IMR-90 (cell line): ENCODE measurements around the gene AHDC1. TPM values are rescaled to one million over a fixed set of nuclear protein-coding genes. Genes with fewer than 3 reads are reported as not detected.

Source experiments
- ATAC-seq: fragments of 200-7000 bp; cut with Tn5 transposase; 2 replicates; pipeline ENCODE4 v1.9.1; 2020; ENCODE audit warnings: low read depth, mild to moderate bottlenecking, moderate library complexity
- BruUV-seq: library from RNA; stranded (reverse); fragments of 400-500 nt; replicated peaks from 2 replicates; lab custom pipeline; 2021; lab: Mats Ljungman, UMichigan
- CTCF ChIA-PET: fragments of 300-600 bp; formaldehyde crosslinking; extraction: SDS; loops from one replicate; lab custom pipeline; 2021; ENCODE audit warnings: antibody characterized with exemption; lab: Yijun Ruan, JAX
- POLR2A ChIA-PET: fragments of 300-600 bp; sonication (Branson Sonifier 250); formaldehyde crosslinking; loops from one replicate; lab custom pipeline; 2022; ENCODE audit warnings: antibody characterized with exemption; ENCODE audit not compliant: unreplicated experiment; lab: Charles Lee
- DNase-seq: peaks from one replicate; pipeline ENCODE4 v3.0.0; 2013
- H2AFZ ChIP-seq: replicated peaks from 2 replicates; pipeline ENCODE3; 2013; ENCODE audit warnings: low read length, mild to moderate bottlenecking; ENCODE audit not compliant: poor library complexity
- H2AK5ac ChIP-seq: 2 replicates; pipeline ENCODE4 v1.6.1; 2013; ENCODE audit warnings: low read depth, low read length, inconsistent platforms
- H2AK9ac ChIP-seq: replicated peaks from 2 replicates; pipeline ENCODE3; 2013; ENCODE audit warnings: mild to moderate bottlenecking, low read depth, low read length, moderate library complexity; ENCODE audit not compliant: poor library complexity
- H2BK120ac ChIP-seq: 2 replicates; pipeline ENCODE4 v1.6.1; 2013; ENCODE audit warnings: low read depth, low read length, inconsistent platforms
- H2BK15ac ChIP-seq: 3 replicates; pipeline ENCODE4 v1.6.1; 2013; ENCODE audit warnings: low read depth, low read length, inconsistent platforms
- H2BK20ac ChIP-seq: 2 replicates; pipeline ENCODE4 v1.6.1; 2013; ENCODE audit warnings: low read depth, mild to moderate bottlenecking, inconsistent platforms, low read length, moderate library complexity
- H2BK5ac ChIP-seq: 2 replicates; pipeline ENCODE4 v1.6.1; 2013; ENCODE audit warnings: mild to moderate bottlenecking, low read depth, low read length, inconsistent platforms; ENCODE audit not compliant: poor library complexity, severe bottlenecking
- H3K14ac ChIP-seq: replicated peaks from 2 replicates; pipeline ENCODE4 v1.6.1; 2013; ENCODE audit warnings: low read depth, low read length, inconsistent platforms
- H3K18ac ChIP-seq: 2 replicates; pipeline ENCODE4 v1.6.1; 2013; ENCODE audit warnings: low read depth, low read length, control low read depth
- H3K23ac ChIP-seq: 2 replicates; pipeline ENCODE4 v1.6.1; 2013; ENCODE audit warnings: low read depth, low read length, inconsistent platforms
- H3K27ac ChIP-seq: 2 replicates; pipeline ENCODE4 v1.5.1; 2013; ENCODE audit warnings: mild to moderate bottlenecking, control low read depth, low read length; ENCODE audit not compliant: insufficient read depth
- H3K27me3 ChIP-seq: 2 replicates; pipeline ENCODE4 v1.6.1; 2013; ENCODE audit warnings: low read length; ENCODE audit not compliant: control insufficient read depth, insufficient read depth
- H3K36me3 ChIP-seq: 2 replicates; pipeline ENCODE4 v1.6.1; 2013; ENCODE audit warnings: low read length, mixed read lengths; ENCODE audit not compliant: control insufficient read depth, insufficient read depth
- H3K4ac ChIP-seq: 2 replicates; pipeline ENCODE4 v1.6.1; 2013; ENCODE audit warnings: low read depth, low read length, inconsistent platforms
- H3K4me1 ChIP-seq: 2 replicates; pipeline ENCODE4 v1.6.1; 2013; ENCODE audit warnings: low read length, mixed read lengths; ENCODE audit not compliant: control insufficient read depth, insufficient read depth
- H3K4me2 ChIP-seq: 2 replicates; pipeline ENCODE4 v1.6.1; 2013; ENCODE audit warnings: low read depth, mild to moderate bottlenecking, control low read depth, low read length, moderate library complexity
- H3K4me3 ChIP-seq: 2 replicates; pipeline ENCODE4 v1.5.1; 2013; ENCODE audit warnings: low read depth, mild to moderate bottlenecking, control low read depth, low read length, moderate library complexity; ENCODE audit not compliant: insufficient read depth
- H3K56ac ChIP-seq: 2 replicates; pipeline ENCODE4 v1.6.1; 2013; ENCODE audit warnings: low read length, inconsistent platforms; ENCODE audit not compliant: insufficient read depth; ENCODE audit errors: extremely low read depth
- H3K79me1 ChIP-seq, 2 experiments: 2 replicates each; pipeline ENCODE4 v1.6.1; 2013; ENCODE audit warnings: low read length in 2 of 2, inconsistent platforms in 1 of 2, low read depth in 1 of 2
- H3K9ac ChIP-seq: 2 replicates; pipeline ENCODE4 v1.6.1; 2013; ENCODE audit warnings: low read depth, low read length, control low read depth
- H3K9me1 ChIP-seq: 2 replicates; pipeline ENCODE4 v1.6.1; 2013; ENCODE audit warnings: low read length, inconsistent platforms; ENCODE audit not compliant: insufficient read depth
- H3K9me3 ChIP-seq: 2 replicates; pipeline ENCODE4 v1.6.1; 2013; ENCODE audit warnings: low read length; ENCODE audit not compliant: control insufficient read depth, insufficient read depth
- H4K20me1 ChIP-seq: 2 replicates; pipeline ENCODE4 v1.6.1; 2013; ENCODE audit warnings: low read length, inconsistent platforms; ENCODE audit not compliant: insufficient read depth
- H4K5ac ChIP-seq: 2 replicates; pipeline ENCODE4 v1.6.1; 2013; ENCODE audit warnings: mild to moderate bottlenecking, low read depth, low read length, control low read depth
- H4K8ac ChIP-seq, 2 experiments: 2 replicates each; pipeline ENCODE4 v1.6.1; 2013; ENCODE audit warnings: low read depth in 2 of 2, low read length in 2 of 2, control low read depth in 1 of 2, inconsistent platforms in 1 of 2
- H4K91ac ChIP-seq: 2 replicates; pipeline ENCODE4 v1.6.1; 2013; ENCODE audit warnings: low read depth, low read length, inconsistent platforms; ENCODE audit not compliant: insufficient read depth
- BHLHE40 ChIP-seq: fragments of 150-350 bp; IDR thresholded peaks from 2 replicates; pipeline ENCODE4 v1.6.1; 2016; ENCODE audit warnings: mild to moderate bottlenecking, low read depth, low read length
- NFE2L2 ChIP-seq: fragments of 150-350 bp; IDR thresholded peaks from 2 replicates; pipeline ENCODE4 v1.6.1; 2016; ENCODE audit warnings: low read depth, mild to moderate bottlenecking, low read length
- RFX5 ChIP-seq: IDR thresholded peaks from 2 replicates; pipeline ENCODE4 v1.8.0; 2012; ENCODE audit warnings: low read depth, mild to moderate bottlenecking, low read length, moderate library complexity
- WGBS, 2 experiments: methylation state at CpG; one replicate each; pipeline versions ENCODE4 v1.1.5 to v1.1.7; 2013; ENCODE audit warnings: missing lambda C conversion rate in 2 of 2; ENCODE audit not compliant: insufficient read length in 1 of 2; ENCODE audit errors: extremely low coverage in 2 of 2; 5-methylcytosine and 5-hydroxymethylcytosine counted together
- dilution Hi-C: fragments of 300-500 bp; cut with HindIII; formaldehyde crosslinking; loops from one replicate; pipeline ENCODE4 v1.14.3; 2018; ENCODE audit warnings: low sequenced_read_pairs; ENCODE audit not compliant: unreplicated experiment
- in situ Hi-C: fragments of 300-500 bp; cut with MboI; formaldehyde crosslinking; loops from 3 replicates; pipeline ENCODE4 v1.14.3; 2019; ENCODE audit warnings: low sequenced_read_pairs, inconsistent platforms, mixed read lengths
- intact Hi-C: fragments of 100-400 bp; cut with micrococcal nuclease; formaldehyde crosslinking; loops from 2 replicates; pipeline ENCODE4 v1.10.0; 2022
- polyA plus RNA-seq, 3 experiments: library from polyadenylated mRNA; depleted of rRNA; stranded (reverse); fragments of >200 nt; gene quantifications; 2 replicates each; pipeline ENCODE4 v1.2.3, GENCODE V29; 2012; ENCODE audit warnings: low replicate concordance in 1 of 3
- total RNA-seq: library from RNA; depleted of rRNA; stranded (reverse); fragments of >200 nt; gene quantifications from 2 replicates; pipeline ENCODE4 v1.2.3, GENCODE V29; 2012

The AHDC1 gene
- total and polyA plus RNA-seq, 2 of the 4 experiments (the other 2 are of a cell fraction): 2.0 to 11.6 TPM

DNA sequence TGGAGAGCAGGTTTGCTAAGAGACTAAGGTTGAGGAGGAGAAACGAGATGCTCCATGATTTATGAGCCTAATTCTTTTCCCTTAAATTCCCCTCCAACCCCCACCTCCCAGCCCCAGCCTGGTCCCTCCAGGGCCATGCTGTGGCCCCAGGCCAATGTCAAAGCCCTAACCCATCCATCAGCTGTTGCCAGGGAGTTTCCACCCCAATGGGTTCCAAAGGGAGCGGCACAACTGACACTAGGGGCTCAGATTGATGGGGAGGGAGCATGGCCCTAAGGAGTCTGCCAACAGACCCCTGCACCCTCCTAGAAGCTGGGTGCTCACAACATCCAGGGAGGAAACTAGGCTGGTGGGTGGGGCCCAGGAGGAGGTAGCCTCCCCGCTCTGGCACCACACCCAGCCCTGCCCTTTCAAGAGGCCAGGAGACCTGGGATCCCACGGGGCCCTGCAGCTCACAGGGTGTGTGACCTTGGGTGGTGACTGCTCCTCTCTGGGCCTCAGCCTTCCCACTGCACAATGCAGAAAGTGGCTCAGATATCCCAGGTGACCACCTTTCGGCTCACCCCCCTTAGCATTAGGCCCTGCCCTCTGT is 12.9 kb downstream of the AHDC1 start:
- ATAC-seq: no peak
- Histone ChIP-seq H3K4ac (peak overlapping the region; percentile 11; the same call in 1 of the 2 replicates), H2BK5ac (no peak overlapping the region), H3K27me3 (no peaks in the 10 kb centered on the region), H3K23ac (no peak overlapping the region), H4K5ac (no peak overlapping the region), H2BK120ac (no peak overlapping the region), H4K20me1 (peaks cover 90% of the 10 kb centered on the region), H3K79me1 (peaks cover 46 to 99% of the 10 kb centered on the region in 2 experiments), H3K4me1 (peaks cover 53% of the 10 kb centered on the region), H3K56ac (no peak overlapping the region), H2BK20ac (no peak overlapping the region), H3K9ac (no peak overlapping the region), H2BK15ac (no peak overlapping the region), H3K27ac (no peak overlapping the region), H3K4me3 (no peak overlapping the region), H2AFZ (no peak overlapping the region), H2AK9ac (peak overlapping the region; percentile 1), H4K91ac (no peak overlapping the region), H2AK5ac (no peak overlapping the region), H3K9me1 (peaks cover 41% of the 10 kb centered on the region), H3K36me3 (peaks cover 3% of the 10 kb centered on the region; the same call in 1 of the 2 replicates), H3K14ac (no peak overlapping the region; the same call in 1 of the 2 replicates), H3K9me3 (no peaks in the 10 kb centered on the region), H3K4me2 (no peak overlapping the region), H3K18ac (no peak overlapping the region), H4K8ac (no peak overlapping the region)
- no TSS peak for BruUV-seq
- ChIA-PET POLR2A (no interaction called here), CTCF (no interaction called here)
- in situ Hi-C loops (no loop called here), intact Hi-C loops (no loop called here), dilution Hi-C loops (no loop called here)
- no peak for DNase-seq
- WGBS, 2 experiments: no CpG with 5 or more reads among the region's 5 CpGs
- TF ChIP-seq RFX5 (peak; percentile 32; the same call in 1 of the 2 replicates), BHLHE40 (no peak), NFE2L2 (no peak)
